Naive thymus-derived CD4-positive, alpha-beta T cell (primary cell): ENCODE data around the gene SHROOM2. TPM values are rescaled to one million over a fixed set of nuclear protein-coding genes. Genes with fewer than 3 reads are reported as not detected.

Source experiments
- ATAC-seq: fragments of 150-1000 bp; cut with Tn5 transposase; 2 replicates; pipeline ENCODE4 v1.10.0; 2021; ENCODE audit warnings: mild to moderate bottlenecking, moderate library complexity
- CTCF ChIA-PET: fragments of 350-600 bp; sonication (Branson Sonifier 250); formaldehyde crosslinking; loops from one replicate; lab custom pipeline; 2021; ENCODE audit warnings: antibody characterized with exemption; lab: Charles Lee
- POLR2A ChIA-PET: fragments of 350-600 bp; sonication (Branson Sonifier 250); formaldehyde crosslinking; loops from one replicate; lab custom pipeline; 2021; ENCODE audit warnings: antibody characterized with exemption, inconsistent platforms; lab: Charles Lee
- DNase-seq, 9 donors: peaks; one replicate each; pipeline versions ENCODE4 v3.0.0 to v3.0.0-alpha.2; 2020 to 2022; ENCODE audit warnings: mixed read lengths in 1 of 9
- H3K27ac ChIP-seq: one replicate; pipeline ENCODE4 v1.7.0; 2013; ENCODE audit warnings: mild to moderate bottlenecking, low read depth, low read length, moderate library complexity
- H3K27me3 ChIP-seq, 2 donors: one replicate each; pipeline ENCODE4 v1.7.0; 2013; ENCODE audit warnings: low read length in 2 of 2, mild to moderate bottlenecking in 2 of 2, moderate library complexity in 2 of 2; ENCODE audit not compliant: control insufficient read depth in 2 of 2, insufficient read depth in 2 of 2
- H3K36me3 ChIP-seq, 3 experiments: 1 replicate in 2 of 3; 2 replicates in 1 of 3; pipeline ENCODE4 v1.7.0; 2013; ENCODE audit warnings: low read length in 3 of 3, mild to moderate bottlenecking in 3 of 3, moderate library complexity in 1 of 3; ENCODE audit not compliant: insufficient read depth in 3 of 3, control insufficient read depth in 2 of 3
- H3K4me1 ChIP-seq, 2 donors: one replicate each; pipeline ENCODE4 v1.7.0; 2013; ENCODE audit warnings: low read length in 2 of 2, mild to moderate bottlenecking in 2 of 2, moderate library complexity in 1 of 2; ENCODE audit not compliant: control insufficient read depth in 2 of 2, insufficient read depth in 2 of 2
- H3K4me3 ChIP-seq: 2 replicates; pipeline ENCODE4 v1.7.0; 2013; ENCODE audit warnings: mild to moderate bottlenecking, low read length
- H3K9me3 ChIP-seq, 3 experiments: 1 replicate in 2 of 3; 2 replicates in 1 of 3; pipeline ENCODE4 v1.7.0; 2013; ENCODE audit warnings: low read length in 3 of 3; ENCODE audit not compliant: control insufficient read depth in 2 of 3
- H3K27ac Mint-ChIP-seq, 9 donors: one replicate each; pipeline ENCODE4 v1.8.0; 2020 to 2022; ENCODE audit warnings: mixed read lengths in 9 of 9, mild to moderate bottlenecking in 8 of 9, moderate library complexity in 5 of 9, inconsistent platforms in 2 of 9
- H3K27me3 Mint-ChIP-seq, 5 donors: one replicate each; pipeline ENCODE4 v1.8.0; 2021 to 2022; ENCODE audit warnings: mixed read lengths in 5 of 5, mild to moderate bottlenecking in 1 of 5
- H3K36me3 Mint-ChIP-seq, 5 donors: one replicate each; pipeline ENCODE4 v1.8.0; 2020 to 2022; ENCODE audit warnings: mixed read lengths in 5 of 5, mild to moderate bottlenecking in 3 of 5, inconsistent platforms in 1 of 5
- H3K4me1 Mint-ChIP-seq, 7 donors: one replicate each; pipeline ENCODE4 v1.8.0; 2020 to 2022; ENCODE audit warnings: mixed read lengths in 7 of 7, mild to moderate bottlenecking in 3 of 7, inconsistent platforms in 1 of 7
- H3K4me3 Mint-ChIP-seq, 10 donors: one replicate each; pipeline ENCODE4 v1.8.0; 2020 to 2022; ENCODE audit warnings: mild to moderate bottlenecking in 10 of 10, mixed read lengths in 10 of 10, moderate library complexity in 6 of 10, inconsistent platforms in 2 of 10
- H3K9me3 Mint-ChIP-seq, 11 donors: one replicate each; pipeline ENCODE4 v1.8.0; 2020 to 2022; ENCODE audit warnings: mixed read lengths in 11 of 11, mild to moderate bottlenecking in 4 of 11, inconsistent platforms in 1 of 11, moderate library complexity in 1 of 11
- intact Hi-C, 2 donors: fragments of 100-400 bp; cut with micrococcal nuclease; formaldehyde crosslinking; loops; one replicate each; pipeline ENCODE4 v1.15.1; 2023
- polyA plus RNA-seq, 2 donors: library from polyadenylated mRNA; unstranded; fragments of 300-500 nt; fragmentation: Illumina TruSeq; gene quantifications; one replicate each; pipeline ENCODE4 v1.2.3, GENCODE V29; 2021
- total RNA-seq, 6 experiments: library from RNA in 5 of 6; stranded (reverse) in 5 of 6; gene quantifications; 1 replicate in 5 of 6; 2 replicates in 1 of 6; pipeline ENCODE4 v1.2.3 and lab custom pipeline; 2021 to 2026

The SHROOM2 gene, protein sequence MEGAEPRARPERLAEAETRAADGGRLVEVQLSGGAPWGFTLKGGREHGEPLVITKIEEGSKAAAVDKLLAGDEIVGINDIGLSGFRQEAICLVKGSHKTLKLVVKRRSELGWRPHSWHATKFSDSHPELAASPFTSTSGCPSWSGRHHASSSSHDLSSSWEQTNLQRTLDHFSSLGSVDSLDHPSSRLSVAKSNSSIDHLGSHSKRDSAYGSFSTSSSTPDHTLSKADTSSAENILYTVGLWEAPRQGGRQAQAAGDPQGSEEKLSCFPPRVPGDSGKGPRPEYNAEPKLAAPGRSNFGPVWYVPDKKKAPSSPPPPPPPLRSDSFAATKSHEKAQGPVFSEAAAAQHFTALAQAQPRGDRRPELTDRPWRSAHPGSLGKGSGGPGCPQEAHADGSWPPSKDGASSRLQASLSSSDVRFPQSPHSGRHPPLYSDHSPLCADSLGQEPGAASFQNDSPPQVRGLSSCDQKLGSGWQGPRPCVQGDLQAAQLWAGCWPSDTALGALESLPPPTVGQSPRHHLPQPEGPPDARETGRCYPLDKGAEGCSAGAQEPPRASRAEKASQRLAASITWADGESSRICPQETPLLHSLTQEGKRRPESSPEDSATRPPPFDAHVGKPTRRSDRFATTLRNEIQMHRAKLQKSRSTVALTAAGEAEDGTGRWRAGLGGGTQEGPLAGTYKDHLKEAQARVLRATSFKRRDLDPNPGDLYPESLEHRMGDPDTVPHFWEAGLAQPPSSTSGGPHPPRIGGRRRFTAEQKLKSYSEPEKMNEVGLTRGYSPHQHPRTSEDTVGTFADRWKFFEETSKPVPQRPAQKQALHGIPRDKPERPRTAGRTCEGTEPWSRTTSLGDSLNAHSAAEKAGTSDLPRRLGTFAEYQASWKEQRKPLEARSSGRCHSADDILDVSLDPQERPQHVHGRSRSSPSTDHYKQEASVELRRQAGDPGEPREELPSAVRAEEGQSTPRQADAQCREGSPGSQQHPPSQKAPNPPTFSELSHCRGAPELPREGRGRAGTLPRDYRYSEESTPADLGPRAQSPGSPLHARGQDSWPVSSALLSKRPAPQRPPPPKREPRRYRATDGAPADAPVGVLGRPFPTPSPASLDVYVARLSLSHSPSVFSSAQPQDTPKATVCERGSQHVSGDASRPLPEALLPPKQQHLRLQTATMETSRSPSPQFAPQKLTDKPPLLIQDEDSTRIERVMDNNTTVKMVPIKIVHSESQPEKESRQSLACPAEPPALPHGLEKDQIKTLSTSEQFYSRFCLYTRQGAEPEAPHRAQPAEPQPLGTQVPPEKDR (N-terminal part only)
- not detected for total RNA-seq
- not detected for polyA plus RNA-seq
- not detected for total RNA-seq (lab: John Stamatoyannopoulos, UW)

DNA sequence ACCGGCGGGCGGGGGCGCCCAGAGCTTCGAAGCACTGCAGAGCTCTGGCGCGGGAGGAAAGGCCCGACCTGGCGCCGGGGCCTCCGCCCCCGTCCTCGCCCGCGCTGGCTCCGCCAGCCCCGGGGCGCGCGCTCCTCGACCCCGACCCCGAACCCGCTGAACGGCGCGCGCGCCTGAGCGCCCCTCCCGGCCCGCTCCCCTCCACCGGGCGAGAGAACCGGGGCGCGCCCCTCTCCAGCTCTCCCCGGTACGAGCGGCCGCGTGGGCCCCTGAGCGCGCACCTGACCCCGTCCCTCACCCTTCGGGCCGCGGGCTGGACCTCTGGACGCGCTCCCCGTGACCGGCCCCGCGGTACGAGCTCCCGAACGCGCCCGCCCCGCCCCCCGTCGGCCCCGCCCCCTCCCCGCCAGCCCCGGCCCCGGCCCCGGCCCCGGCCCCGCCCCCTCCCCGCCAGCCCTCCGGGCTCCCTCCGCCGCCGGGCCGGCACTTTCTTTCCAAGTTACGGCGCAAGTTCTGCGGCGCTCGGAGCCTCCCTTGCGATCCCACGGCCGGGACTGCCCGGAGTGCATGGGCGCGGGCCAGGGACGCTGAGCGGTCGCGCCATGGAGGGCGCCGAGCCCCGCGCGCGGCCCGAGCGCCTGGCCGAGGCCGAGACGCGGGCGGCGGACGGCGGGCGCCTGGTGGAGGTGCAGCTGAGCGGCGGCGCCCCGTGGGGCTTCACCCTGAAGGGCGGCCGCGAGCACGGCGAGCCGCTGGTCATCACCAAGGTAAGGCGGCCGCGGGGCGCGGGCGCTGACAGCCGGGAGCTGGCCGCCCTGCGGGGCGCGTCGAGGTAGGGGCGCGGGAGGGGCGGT lies at the start of gene SHROOM2:
SHROOM2 (plus strand) TSS at position 486 of the 854 bp plus-strand sequence; CDS start at position 603, 117 bp downstream.
- DNase-seq (no peak), ATAC-seq (no peak)
- H3K27me3 ChIP-seq = no peaks in the 10 kb centered on the region
- intact Hi-C loops = no loop called here
- no peak within 1 kb of the TSS for H3K27ac ChIP-seq
- Mint-ChIP-seq H3K27ac (no peak within 1 kb of the TSS), H3K4me3 (peak within 1 kb of the TSS in 9 of 10 donors; percentile 23 to 79 (median 53)), H3K9me3 (peaks cover 0 to 3% (median 0%) of the 10 kb centered on the region in 11 donors), H3K36me3 (no peaks in the 10 kb centered on the region), H3K27me3 (peaks cover 15 to 45% (median 19%) of the 10 kb centered on the region in 5 donors), H3K4me1 (peaks cover 0 to 16% (median 0%) of the 10 kb centered on the region in 7 donors)
- H3K9me3 ChIP-seq = no peaks in the 10 kb centered on the region
- no peaks in the 10 kb centered on the region for H3K4me1 ChIP-seq
- no peak within 1 kb of the TSS for H3K4me3 ChIP-seq
- no peaks in the 10 kb centered on the region for H3K36me3 ChIP-seq
- POLR2A ChIA-PET = no interaction called here
- CTCF ChIA-PET = no interaction called here

DNA sequence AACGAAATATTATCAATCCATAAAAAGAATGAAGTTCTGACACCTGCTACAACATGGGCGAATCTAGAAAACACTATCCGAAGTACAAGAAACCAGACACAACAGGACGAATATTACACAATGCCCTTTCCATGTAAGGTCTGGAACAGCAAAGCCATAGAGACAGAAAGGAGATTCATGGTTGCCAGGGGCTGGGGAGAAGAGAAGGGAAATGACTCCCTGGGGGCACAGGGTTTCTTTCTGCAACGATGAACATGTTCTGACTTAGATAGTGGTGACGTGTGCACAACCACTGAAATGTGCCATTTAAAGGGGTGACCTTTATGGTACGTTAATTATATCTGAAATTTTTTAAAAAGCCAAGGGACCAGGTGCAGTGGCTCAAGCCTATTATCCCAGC lies 48.9 kb upstream of the SHROOM2 start:
- Mint-ChIP-seq H3K36me3 (no peaks in the 10 kb centered on the region), H3K4me1 (no peaks in the 10 kb centered on the region), H3K27ac (no peak overlapping the region), H3K9me3 (peaks cover 0 to 3% (median 0%) of the 10 kb centered on the region in 11 donors), H3K27me3 (peaks cover 0 to 5% (median 4%) of the 10 kb centered on the region in 5 donors), H3K4me3 (no peak overlapping the region)
- Histone ChIP-seq H3K4me1 (no peaks in the 10 kb centered on the region), H3K9me3 (no peaks in the 10 kb centered on the region), H3K4me3 (no peak overlapping the region), H3K27ac (no peak overlapping the region), H3K36me3 (no peaks in the 10 kb centered on the region), H3K27me3 (no peaks in the 10 kb centered on the region)
- intact Hi-C loops = no loop called here
- ChIA-PET CTCF (no interaction called here), POLR2A (no interaction called here)
- no peak for DNase-seq
- ATAC-seq = no peak

DNA sequence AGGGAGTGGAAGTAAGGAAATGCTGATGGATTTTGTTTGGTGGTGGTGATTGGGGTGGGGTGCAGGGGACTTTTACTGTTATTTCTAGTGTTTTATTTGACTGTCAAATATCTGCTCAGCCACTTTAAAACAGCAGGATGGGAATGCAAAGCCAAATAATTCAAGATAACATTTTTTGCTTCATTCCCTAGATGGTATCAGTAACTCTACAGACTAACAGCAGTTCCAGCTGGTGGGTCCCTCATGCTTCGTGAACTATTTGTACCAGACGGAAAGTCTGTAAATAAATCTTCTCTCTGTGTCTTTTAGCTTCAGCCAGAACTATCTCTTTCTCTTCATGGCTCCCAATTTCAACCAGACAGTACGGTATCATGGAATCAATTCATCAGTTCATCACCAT lies 48.1 kb upstream of the SHROOM2 start:
- ATAC-seq (no peak), DNase-seq (no peak)
- Histone ChIP-seq H3K27ac (no peak overlapping the region), H3K9me3 (no peaks in the 10 kb centered on the region), H3K4me1 (no peaks in the 10 kb centered on the region), H3K27me3 (no peaks in the 10 kb centered on the region), H3K4me3 (no peak overlapping the region), H3K36me3 (no peaks in the 10 kb centered on the region)
- H3K4me1 Mint-ChIP-seq = no peaks in the 10 kb centered on the region
- H3K27me3 Mint-ChIP-seq = peaks cover 0 to 5% (median 4%) of the 10 kb centered on the region in 5 donors
- ChIA-PET POLR2A (no interaction called here), CTCF (no interaction called here)
- no peaks in the 10 kb centered on the region for H3K36me3 Mint-ChIP-seq
- intact Hi-C loops = no loop called here
- H3K9me3 Mint-ChIP-seq = peaks cover 0 to 3% (median 0%) of the 10 kb centered on the region in 11 donors
- H3K27ac Mint-ChIP-seq = no peak overlapping the region
- H3K4me3 Mint-ChIP-seq = no peak overlapping the region

DNA sequence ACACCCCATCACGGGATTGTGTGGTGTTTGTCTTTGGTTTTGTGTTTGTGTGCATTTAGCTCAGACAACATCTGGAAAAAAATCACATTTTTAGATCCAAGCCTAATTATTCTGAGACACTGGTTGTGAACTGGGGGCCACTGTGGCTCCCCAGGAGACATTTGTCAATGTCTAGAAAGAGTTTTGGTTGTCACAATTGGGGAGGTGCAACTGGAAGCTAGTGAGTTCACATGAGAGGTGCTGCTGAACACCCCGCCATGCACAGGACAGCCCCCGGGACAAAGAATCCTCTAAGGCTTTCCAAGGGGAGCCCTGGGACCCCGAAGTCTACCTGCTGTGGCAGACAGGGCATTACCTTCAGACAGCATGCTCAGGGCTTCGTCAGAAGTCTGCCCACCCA lies 47.1 kb upstream of the SHROOM2 start:
- Mint-ChIP-seq H3K4me1 (no peaks in the 10 kb centered on the region), H3K27ac (no peak overlapping the region), H3K27me3 (peaks cover 0 to 5% (median 3%) of the 10 kb centered on the region in 5 donors), H3K4me3 (no peak overlapping the region), H3K9me3 (peaks cover 0 to 5% (median 0%) of the 10 kb centered on the region in 11 donors), H3K36me3 (peaks cover 0 to 6% (median 0%) of the 10 kb centered on the region in 5 donors)
- no peak for ATAC-seq
- Histone ChIP-seq H3K4me1 (no peaks in the 10 kb centered on the region), H3K27me3 (no peaks in the 10 kb centered on the region), H3K9me3 (no peaks in the 10 kb centered on the region), H3K36me3 (no peaks in the 10 kb centered on the region), H3K4me3 (no peak overlapping the region), H3K27ac (no peak overlapping the region)
- intact Hi-C loops = no loop called here
- no peak for DNase-seq
- CTCF ChIA-PET = no interaction called here
- POLR2A ChIA-PET = no interaction called here

DNA sequence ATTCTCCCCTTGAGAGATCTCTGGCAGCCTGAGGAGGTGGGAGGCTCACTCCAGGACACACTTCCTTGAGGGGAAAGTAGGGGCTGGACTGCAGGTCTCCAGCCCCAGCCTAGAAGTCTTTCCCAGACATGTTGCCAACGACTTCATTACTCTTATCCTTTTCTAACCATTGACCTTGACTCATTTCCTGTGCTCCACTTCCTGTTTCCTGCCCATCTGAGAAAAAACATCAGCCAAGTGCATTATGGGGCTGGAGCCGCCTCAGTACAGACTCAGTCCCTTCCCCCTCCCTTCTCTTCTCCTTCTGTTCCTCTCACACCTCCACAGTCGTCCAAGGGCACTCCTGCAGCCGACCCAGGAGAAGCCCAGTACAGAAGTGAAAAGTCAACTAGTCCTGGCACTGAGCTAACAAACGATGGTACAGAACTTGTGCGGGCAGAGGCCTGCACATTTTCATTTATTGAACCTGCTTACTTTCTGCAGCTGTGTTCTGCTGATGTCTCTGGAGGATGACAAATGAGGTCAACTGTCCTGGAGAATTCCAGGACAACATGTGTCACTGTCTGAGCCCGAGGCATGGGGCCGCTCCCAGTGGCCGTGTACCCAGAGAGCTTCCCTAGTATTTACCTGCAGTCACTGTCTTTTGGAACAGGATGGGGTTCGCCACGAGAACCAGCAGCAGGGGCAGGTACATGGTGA lies 40.7 kb upstream of the SHROOM2 start:
- no peaks in the 10 kb centered on the region for H3K27me3 ChIP-seq
- DNase-seq (no peak), ATAC-seq (peak; percentile 41)
- H3K4me1 Mint-ChIP-seq = peaks cover 11 to 20% (median 17%) of the 10 kb centered on the region in 7 donors
- peaks cover 0 to 3% of the 10 kb centered on the region in 2 donors for H3K4me1 ChIP-seq
- POLR2A ChIA-PET = no interaction called here
- H3K36me3 Mint-ChIP-seq = peaks cover 0 to 11% (median 6%) of the 10 kb centered on the region in 5 donors
- CTCF ChIA-PET = no interaction called here
- no peak overlapping the region for H3K4me3 ChIP-seq
- peaks cover 0 to 3% (median 0%) of the 10 kb centered on the region in 5 donors for H3K27me3 Mint-ChIP-seq
- H3K9me3 Mint-ChIP-seq = peaks cover 0 to 26% (median 9%) of the 10 kb centered on the region in 11 donors
- no peaks in the 10 kb centered on the region for H3K36me3 ChIP-seq
- intact Hi-C loops = no loop called here
- peak overlapping the region in 3 of 9 donors; percentile 45 to 78 (median 62) for H3K27ac Mint-ChIP-seq
- no peaks in the 10 kb centered on the region for H3K9me3 ChIP-seq
- H3K27ac ChIP-seq = no peak overlapping the region
- peak overlapping the region in 9 of 10 donors; percentile 14 to 65 (median 57) for H3K4me3 Mint-ChIP-seq
